Peyer's patch (tissue), 4 donors: ENCODE measurements around the gene FRYL.

Experiments used
- POLR2A ChIP-seq, 2 donors: fragments of 450-650 bp; IDR thresholded peaks; one replicate each; pipeline ENCODE4 v1.5.1; 2017; ENCODE audit warnings: antibody characterized with exemption in 2 of 2, mild to moderate bottlenecking in 2 of 2, moderate library complexity in 2 of 2
- TF ChIP-seq, protein P1 (sequence below), 6 experiments: fragments of 450-650 bp in 4 of 6; fragments of 200-600 bp in 2 of 6; sonication (generic) in 1 of 6; IDR thresholded peaks; one replicate each; pipeline ENCODE4 v1.5.1; 2017 to 2019; ENCODE audit warnings: antibody characterized with exemption in 6 of 6, mild to moderate bottlenecking in 3 of 6, moderate library complexity in 1 of 6

DNA sequence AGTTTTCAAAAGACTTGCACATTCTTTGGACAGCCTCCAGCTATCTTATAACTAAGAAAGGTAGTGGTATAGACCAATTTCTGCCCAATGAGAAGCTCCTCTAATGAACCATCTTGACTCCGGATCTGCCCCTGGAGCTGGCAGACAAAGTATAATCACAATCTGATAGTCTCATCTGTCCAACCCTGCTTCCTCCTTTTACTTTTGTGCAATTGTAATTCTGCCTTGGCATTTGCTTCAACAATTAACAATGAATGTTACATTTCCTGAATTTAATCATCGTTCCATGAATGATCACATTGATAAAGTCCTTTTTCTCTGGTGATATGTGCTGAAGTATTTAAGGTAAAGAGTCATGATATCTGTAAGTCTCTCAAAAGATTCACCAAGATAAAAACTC, 27.8 kb downstream of the FRYL start:
- TF ChIP-seq, protein P1, sequence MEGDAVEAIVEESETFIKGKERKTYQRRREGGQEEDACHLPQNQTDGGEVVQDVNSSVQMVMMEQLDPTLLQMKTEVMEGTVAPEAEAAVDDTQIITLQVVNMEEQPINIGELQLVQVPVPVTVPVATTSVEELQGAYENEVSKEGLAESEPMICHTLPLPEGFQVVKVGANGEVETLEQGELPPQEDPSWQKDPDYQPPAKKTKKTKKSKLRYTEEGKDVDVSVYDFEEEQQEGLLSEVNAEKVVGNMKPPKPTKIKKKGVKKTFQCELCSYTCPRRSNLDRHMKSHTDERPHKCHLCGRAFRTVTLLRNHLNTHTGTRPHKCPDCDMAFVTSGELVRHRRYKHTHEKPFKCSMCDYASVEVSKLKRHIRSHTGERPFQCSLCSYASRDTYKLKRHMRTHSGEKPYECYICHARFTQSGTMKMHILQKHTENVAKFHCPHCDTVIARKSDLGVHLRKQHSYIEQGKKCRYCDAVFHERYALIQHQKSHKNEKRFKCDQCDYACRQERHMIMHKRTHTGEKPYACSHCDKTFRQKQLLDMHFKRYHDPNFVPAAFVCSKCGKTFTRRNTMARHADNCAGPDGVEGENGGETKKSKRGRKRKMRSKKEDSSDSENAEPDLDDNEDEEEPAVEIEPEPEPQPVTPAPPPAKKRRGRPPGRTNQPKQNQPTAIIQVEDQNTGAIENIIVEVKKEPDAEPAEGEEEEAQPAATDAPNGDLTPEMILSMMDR (IDR thresholded peaks at IDR 0.05) = no peak
- TF ChIP-seq POLR2A (IDR thresholded peaks at IDR 0.05) = no peak
